ENCODE results near the gene TKT.

DNA sequence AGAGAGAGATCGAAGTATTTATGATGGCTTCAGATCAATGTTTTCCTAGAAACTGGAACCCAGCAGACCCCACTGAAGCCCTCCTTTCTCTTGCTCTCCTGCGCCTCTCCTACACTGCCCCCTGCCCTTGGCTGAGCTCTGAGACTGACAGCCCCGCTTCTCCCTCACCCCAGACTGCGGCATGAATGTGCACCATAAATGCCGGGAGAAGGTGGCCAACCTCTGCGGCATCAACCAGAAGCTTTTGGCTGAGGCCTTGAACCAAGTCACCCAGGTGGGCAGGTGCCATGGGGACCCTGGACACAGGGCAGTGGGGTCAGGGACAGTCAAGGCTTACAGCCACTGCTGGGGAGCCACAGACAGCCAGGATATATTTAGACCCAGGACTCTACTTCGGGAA, 71.1 kb downstream of the TKT start:
- TF ChIP-seq GATA3 (IDR thresholded peaks at IDR 0.05; ENCODE audit: low read depth, low read length) (no peak), GATA2 (IDR thresholded peaks at IDR 0.05; ENCODE audit: low read depth, low read length) (no peak)

Measured in SH-SY5Y (cell line).